Natural killer cell treated with Interleukin-12 subunit alpha and Interleukin-12 subunit beta and Interleukin-15 and Interleukin-18, amount 100 ng/mL, for 72 hours (primary cell): ENCODE results near the gene LRRC59. TPM values are rescaled to one million over a fixed set of nuclear protein-coding genes. Genes with fewer than 3 reads are reported as not detected.
"Not testable (repeated sequence)": the region's sequence is repeated elsewhere in the genome, so short reads cannot be mapped to it uniquely, and the experiment has no call there.

Experiments
- ATAC-seq, 2 donors: fragments of 150-1000 bp; cut with Tn5 transposase in 1 of 2; sonication (Bioruptor Pico), chemical (Tn5 transposase) in 1 of 2; 2 replicates each; pipeline ENCODE4 v1.10.0; 2021
- DNase-seq: peaks from one replicate; pipeline ENCODE4 v3.0.0; 2022; ENCODE audit warnings: low spot score
- H3K27ac Mint-ChIP-seq, 2 donors: 1 replicate in 1 of 2; 2 replicates in 1 of 2; pipeline ENCODE4 v1.8.0; 2022; ENCODE audit warnings: mixed read lengths in 2 of 2, mild to moderate bottlenecking in 1 of 2, moderate library complexity in 1 of 2
- H3K27me3 Mint-ChIP-seq, 2 donors: 1 replicate in 1 of 2; 2 replicates in 1 of 2; pipeline ENCODE4 v1.8.0; 2022; ENCODE audit warnings: mixed read lengths in 2 of 2
- H3K36me3 Mint-ChIP-seq: one replicate; pipeline ENCODE4 v1.8.0; 2022; ENCODE audit warnings: mixed read lengths
- H3K4me1 Mint-ChIP-seq, 2 donors: 1 replicate in 1 of 2; 2 replicates in 1 of 2; pipeline ENCODE4 v1.8.0; 2022; ENCODE audit warnings: low read depth in 2 of 2, mixed read lengths in 2 of 2, mild to moderate bottlenecking in 1 of 2
- H3K4me3 Mint-ChIP-seq: one replicate; pipeline ENCODE4 v1.8.0; 2022; ENCODE audit warnings: mixed read lengths
- H3K9me3 Mint-ChIP-seq: 2 replicates; pipeline ENCODE4 v1.8.0; 2022; ENCODE audit warnings: mixed read lengths
- total RNA-seq, 2 donors: library from RNA; stranded (reverse); gene quantifications; one replicate each; pipeline ENCODE4 v1.2.3, GENCODE V29; 2022

The LRRC59 gene
- total RNA-seq, 2 donors from 2014 or later, result 90.8 to 138 TPM

DNA sequence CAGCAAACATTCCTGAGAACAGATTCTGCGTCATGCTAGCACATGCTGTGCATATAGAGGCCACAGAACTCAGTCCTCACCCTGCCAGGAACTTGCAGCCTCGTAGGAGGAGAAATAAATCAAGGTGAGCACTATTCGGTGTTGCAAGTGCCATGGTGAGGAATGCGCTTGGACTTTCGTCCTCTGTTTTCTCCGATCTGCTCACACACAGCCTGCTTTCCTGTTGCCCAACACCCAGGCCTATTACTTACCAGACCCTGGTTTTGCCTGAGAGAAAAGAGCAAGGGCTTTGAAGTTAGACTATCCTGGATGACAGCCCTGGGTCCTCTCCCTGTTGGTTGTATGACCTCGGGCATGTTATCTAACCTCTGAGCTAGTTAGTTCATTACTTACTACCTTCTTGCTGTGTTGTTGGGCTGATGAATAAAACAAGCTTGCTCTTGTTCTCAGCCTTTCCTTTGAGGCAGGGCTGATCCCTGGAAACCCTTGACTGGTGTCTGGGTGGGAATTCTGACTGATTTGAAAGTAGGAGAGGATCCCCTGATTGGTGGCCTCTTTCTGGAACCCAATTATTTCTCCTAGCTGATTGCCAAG lies 31.6 kb upstream of the LRRC59 start:
- no peak overlapping the region for H3K4me3 Mint-ChIP-seq
- DNase-seq (no peak), ATAC-seq (no peak)
- H3K27me3 Mint-ChIP-seq, result no peaks in the 10 kb centered on the region
- H3K27ac Mint-ChIP-seq, result no peak overlapping the region
- no peaks in the 10 kb centered on the region for H3K36me3 Mint-ChIP-seq
- peaks cover 7 to 14% of the 10 kb centered on the region in 2 donors for H3K4me1 Mint-ChIP-seq
- no peaks in the 10 kb centered on the region for H3K9me3 Mint-ChIP-seq

DNA sequence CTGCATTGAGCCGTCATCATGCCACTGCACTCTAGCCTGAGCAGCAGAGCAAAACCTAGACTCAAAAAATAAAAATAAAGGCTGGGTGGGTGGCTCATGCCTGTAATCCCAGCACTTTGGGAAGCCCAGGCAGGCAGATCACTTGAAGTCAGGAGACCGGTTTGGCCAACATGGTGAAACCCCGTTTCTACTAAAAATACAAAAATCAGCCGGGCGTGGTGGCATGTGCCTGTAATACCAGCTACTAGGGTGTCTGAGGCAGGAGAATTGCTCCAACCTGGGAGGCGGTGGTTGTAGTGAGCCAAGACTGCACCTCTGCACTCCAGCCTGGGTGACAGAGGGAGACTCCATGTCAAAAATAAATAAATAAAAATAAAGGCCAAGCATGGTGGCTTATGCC lies 30.8 kb upstream of the LRRC59 start:
- not testable (repeated sequence) for H3K27me3 Mint-ChIP-seq, H3K36me3 Mint-ChIP-seq, ATAC-seq, DNase-seq, H3K9me3 Mint-ChIP-seq
- Mint-ChIP-seq H3K4me1 (peaks cover 7 to 14% of the 10 kb centered on the region in 2 donors), H3K4me3 (peak overlapping the region; percentile 88), H3K27ac (peak overlapping the region in 1 of 2 donors; percentile 63)

GRCh38 chr17:50426814-50427787 lies 29.8 kb upstream of the LRRC59 start:
- H3K27me3 Mint-ChIP-seq, result no peaks in the 10 kb centered on the region
- peaks cover 7 to 14% of the 10 kb centered on the region in 2 donors for H3K4me1 Mint-ChIP-seq
- no peak for DNase-seq
- peak overlapping the region; percentile 63 to 70 for H3K27ac Mint-ChIP-seq
- ATAC-seq, result peak; percentile 21 to 55
- H3K9me3 Mint-ChIP-seq, result no peaks in the 10 kb centered on the region
- peak overlapping the region; percentile 88 for H3K4me3 Mint-ChIP-seq
- no peaks in the 10 kb centered on the region for H3K36me3 Mint-ChIP-seq

GRCh38 chr17:50426472-50426782 lies 29.1 kb upstream of the LRRC59 start:
- H3K4me3 Mint-ChIP-seq, result peak overlapping the region; percentile 88
- ATAC-seq, result no peak
- H3K36me3 Mint-ChIP-seq, result no peaks in the 10 kb centered on the region
- DNase-seq, result no peak
- peak overlapping the region; percentile 63 to 70 for H3K27ac Mint-ChIP-seq
- H3K27me3 Mint-ChIP-seq, result no peaks in the 10 kb centered on the region
- H3K9me3 Mint-ChIP-seq, result no peaks in the 10 kb centered on the region
- peaks cover 11 to 18% of the 10 kb centered on the region in 2 donors for H3K4me1 Mint-ChIP-seq

- Mint-ChIP-seq H3K9me3 (no peaks in the 10 kb centered on the region), H3K27me3 (no peaks in the 10 kb centered on the region), H3K36me3 (no peaks in the 10 kb centered on the region), H3K4me1 (peaks cover 11 to 19% of the 10 kb centered on the region in 2 donors), H3K4me3 (peak within 1 kb of the TSS; percentile 88), H3K27ac (peak within 1 kb of the TSS; percentile 63 to 85)
- ATAC-seq (peak; percentile 89 to 91), DNase-seq (peak; percentile 70)
Measured at GRCh38 chr17:50425682-50426471, 28.6 kb upstream of the LRRC59 start, which contains the start of gene ACSF2. TSS of gene ACSF2 (plus strand) at chr17:50426218. CDS start at chr17:50426262, 44 bp downstream.

- H3K9me3 Mint-ChIP-seq, result no peaks in the 10 kb centered on the region
- DNase-seq (no peak), ATAC-seq (no peak)
- peak overlapping the region; percentile 88 for H3K4me3 Mint-ChIP-seq
- no peaks in the 10 kb centered on the region for H3K27me3 Mint-ChIP-seq
- peaks cover 11 to 19% of the 10 kb centered on the region in 2 donors for H3K4me1 Mint-ChIP-seq
- H3K36me3 Mint-ChIP-seq, result no peaks in the 10 kb centered on the region
- peak overlapping the region; percentile 41 to 85 for H3K27ac Mint-ChIP-seq
Measured at GRCh38 chr17:50424996-50425681, 27.8 kb upstream of the LRRC59 start.

- H3K27ac Mint-ChIP-seq, result no peak overlapping the region
- H3K4me3 Mint-ChIP-seq, result no peak overlapping the region
- ATAC-seq (no peak), DNase-seq (no peak)
- H3K9me3 Mint-ChIP-seq, result no peaks in the 10 kb centered on the region
- H3K27me3 Mint-ChIP-seq, result no peaks in the 10 kb centered on the region
- peaks cover 11 to 19% of the 10 kb centered on the region in 2 donors for H3K4me1 Mint-ChIP-seq
- no peaks in the 10 kb centered on the region for H3K36me3 Mint-ChIP-seq
Measured at GRCh38 chr17:50424246-50424995, 27.1 kb upstream of the LRRC59 start.

DNA sequence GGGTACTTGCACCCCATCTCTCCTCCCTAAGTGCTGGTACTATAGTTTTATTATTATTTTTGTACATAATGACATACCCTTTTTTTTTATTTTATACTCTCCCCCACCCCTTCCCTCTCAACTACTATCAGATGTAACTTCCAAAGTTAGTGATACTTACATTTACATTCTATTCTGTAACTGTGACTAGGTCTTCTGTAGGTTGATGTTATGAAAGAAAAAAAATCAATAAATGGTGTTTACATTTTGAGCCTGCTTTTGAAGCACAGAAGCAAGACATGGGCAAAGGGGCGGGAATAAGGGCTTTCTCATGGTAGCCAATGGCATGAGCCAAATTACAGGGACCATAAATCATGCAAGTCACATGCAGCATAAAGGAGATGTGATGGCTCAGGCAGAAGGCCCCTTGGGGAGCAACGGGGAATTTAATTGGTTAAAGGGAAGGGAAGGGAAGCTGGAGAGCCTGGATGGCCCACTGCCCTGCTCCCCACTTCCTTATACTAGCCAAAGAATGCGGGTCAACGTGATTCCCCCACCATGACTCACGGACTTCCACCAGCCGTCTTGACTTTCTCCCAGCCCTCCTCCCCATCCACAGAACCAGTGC lies 26.3 kb upstream of the LRRC59 start:
- ATAC-seq (no peak), DNase-seq (no peak)
- Mint-ChIP-seq H3K9me3 (no peaks in the 10 kb centered on the region), H3K27me3 (peaks cover 2 to 5% of the 10 kb centered on the region in 2 donors), H3K36me3 (no peaks in the 10 kb centered on the region), H3K4me1 (peaks cover 11 to 19% of the 10 kb centered on the region in 2 donors), H3K4me3 (no peak overlapping the region), H3K27ac (no peak overlapping the region)

DNA sequence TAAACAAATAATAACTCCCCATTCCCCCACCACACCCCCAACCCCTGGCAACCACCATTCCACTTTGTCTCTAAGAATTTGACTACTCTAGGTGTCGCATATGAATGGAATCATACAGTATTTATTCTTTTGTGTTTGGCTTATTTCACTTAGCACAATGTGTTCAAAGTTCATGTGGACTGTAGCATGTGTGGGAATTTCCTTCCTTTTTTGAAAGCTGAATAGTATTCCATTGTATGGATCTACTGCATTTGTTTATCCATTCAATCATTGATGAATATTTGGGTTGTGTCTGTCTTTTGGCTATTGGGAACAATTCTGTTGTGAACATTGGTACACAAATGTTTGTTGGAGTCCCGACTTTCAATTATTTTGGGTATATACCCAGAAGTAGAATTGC lies 25.4 kb upstream of the LRRC59 start:
- Mint-ChIP-seq H3K36me3 (no peaks in the 10 kb centered on the region), H3K27me3 (peaks cover 2 to 11% of the 10 kb centered on the region in 2 donors)
- no peak for ATAC-seq

DNA sequence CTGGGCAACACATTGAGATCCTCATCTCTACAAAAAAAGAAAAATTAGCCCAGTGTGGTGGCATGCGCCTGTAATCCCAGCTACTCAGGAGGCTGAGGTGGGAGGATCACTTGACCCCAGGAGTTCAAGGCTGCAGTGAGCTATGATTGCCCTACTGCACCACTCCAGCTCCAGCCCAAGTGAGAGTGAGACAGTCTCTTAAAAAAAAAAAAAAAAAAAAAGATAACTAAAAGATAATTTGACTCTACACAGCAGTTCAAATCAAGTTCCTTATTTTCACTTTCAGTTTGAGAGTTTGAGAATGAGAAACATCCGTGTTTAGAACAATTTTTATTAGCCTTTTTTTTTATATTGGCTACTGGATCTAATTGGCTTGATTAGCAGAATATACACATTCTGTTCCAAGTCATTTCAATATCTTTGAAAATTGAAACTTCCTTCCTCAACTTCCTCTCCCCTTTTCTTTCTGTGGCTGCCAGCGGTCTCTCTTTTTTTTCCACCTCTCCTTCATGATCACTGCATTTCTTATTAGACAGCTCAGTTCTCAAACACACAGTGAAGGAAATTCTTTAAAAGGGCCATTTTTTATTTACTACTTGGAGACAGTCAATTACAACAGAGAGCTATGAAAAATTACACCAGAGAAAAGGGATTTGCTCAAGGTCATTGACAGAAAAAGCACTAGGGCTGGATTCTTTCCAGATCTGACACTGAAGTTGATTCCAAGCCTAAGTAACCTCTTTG lies 24.2 kb upstream of the LRRC59 start:
- Mint-ChIP-seq H3K4me3 (peak overlapping the region; percentile 75), H3K27me3 (peaks cover 4 to 11% of the 10 kb centered on the region in 2 donors), H3K27ac (peak overlapping the region; percentile 77 to 80), H3K4me1 (peaks cover 6 to 12% of the 10 kb centered on the region in 2 donors), H3K36me3 (no peaks in the 10 kb centered on the region), H3K9me3 (no peaks in the 10 kb centered on the region)
- DNase-seq, result no peak
- peak in 1 of 2 donors; percentile 39 for ATAC-seq

More for the DNA sequence above, 25.4 kb upstream of the LRRC59 start:
- DNase-seq, result no peak
- no peaks in the 10 kb centered on the region for H3K9me3 Mint-ChIP-seq
- H3K4me3 Mint-ChIP-seq, result no peak overlapping the region
- H3K27ac Mint-ChIP-seq, result no peak overlapping the region
- peaks cover 11 to 19% of the 10 kb centered on the region in 2 donors for H3K4me1 Mint-ChIP-seq

- Mint-ChIP-seq H3K36me3 (no peaks in the 10 kb centered on the region), H3K9me3 (no peaks in the 10 kb centered on the region), H3K4me3 (no peak overlapping the region), H3K27ac (peak overlapping the region; percentile 77 to 80), H3K27me3 (peaks cover 4 to 11% of the 10 kb centered on the region in 2 donors), H3K4me1 (peaks cover 4 to 10% of the 10 kb centered on the region in 2 donors)
- no peak for DNase-seq
- no peak for ATAC-seq
Measured at GRCh38 chr17:50420419-50421112, 23.2 kb upstream of the LRRC59 start.
